Measurements from ENCODE around the gene DLGAP1.

The DLGAP1 gene

DNA sequence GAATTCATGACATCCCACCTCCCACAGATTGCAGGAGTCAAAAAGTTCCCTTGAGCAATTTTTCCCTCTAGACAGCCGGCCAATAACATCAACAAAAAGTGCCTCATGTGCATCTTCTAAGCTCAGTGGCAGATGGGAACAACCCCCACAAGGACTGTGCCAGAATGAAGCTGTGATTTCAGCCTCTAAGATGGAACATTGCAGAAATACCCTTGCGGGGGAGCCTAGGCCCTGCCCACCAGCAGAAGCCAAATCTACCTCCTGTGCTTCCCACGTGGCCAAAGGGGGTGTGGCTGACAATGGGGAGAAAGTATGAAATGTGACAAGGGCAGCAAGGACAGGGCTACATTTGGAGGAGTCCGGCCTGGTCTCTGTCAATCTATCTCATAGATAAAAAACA lies 522.8 kb downstream of the DLGAP1 start:
- no peak overlapping the region for H3K4me3 ChIP-seq (ENCODE audit: low read length)
- no peak overlapping the region for H3K9ac ChIP-seq (ENCODE audit: low read length)
- no peaks in the 10 kb centered on the region for H3K79me2 ChIP-seq (ENCODE audit: low read length)
- no peaks in the 10 kb centered on the region for H3K36me3 ChIP-seq (replicated peaks; ENCODE audit: low read depth, low read length)
- TF ChIP-seq, protein P1, sequence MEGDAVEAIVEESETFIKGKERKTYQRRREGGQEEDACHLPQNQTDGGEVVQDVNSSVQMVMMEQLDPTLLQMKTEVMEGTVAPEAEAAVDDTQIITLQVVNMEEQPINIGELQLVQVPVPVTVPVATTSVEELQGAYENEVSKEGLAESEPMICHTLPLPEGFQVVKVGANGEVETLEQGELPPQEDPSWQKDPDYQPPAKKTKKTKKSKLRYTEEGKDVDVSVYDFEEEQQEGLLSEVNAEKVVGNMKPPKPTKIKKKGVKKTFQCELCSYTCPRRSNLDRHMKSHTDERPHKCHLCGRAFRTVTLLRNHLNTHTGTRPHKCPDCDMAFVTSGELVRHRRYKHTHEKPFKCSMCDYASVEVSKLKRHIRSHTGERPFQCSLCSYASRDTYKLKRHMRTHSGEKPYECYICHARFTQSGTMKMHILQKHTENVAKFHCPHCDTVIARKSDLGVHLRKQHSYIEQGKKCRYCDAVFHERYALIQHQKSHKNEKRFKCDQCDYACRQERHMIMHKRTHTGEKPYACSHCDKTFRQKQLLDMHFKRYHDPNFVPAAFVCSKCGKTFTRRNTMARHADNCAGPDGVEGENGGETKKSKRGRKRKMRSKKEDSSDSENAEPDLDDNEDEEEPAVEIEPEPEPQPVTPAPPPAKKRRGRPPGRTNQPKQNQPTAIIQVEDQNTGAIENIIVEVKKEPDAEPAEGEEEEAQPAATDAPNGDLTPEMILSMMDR (IDR thresholded peaks at IDR 0.05; ENCODE audit: low read depth, low read length), result no peak
- TF ChIP-seq EZH2phosphoT487 (IDR thresholded peaks at IDR 0.05; ENCODE audit: low read depth), result no peak
- no peaks in the 10 kb centered on the region for H3K9me3 ChIP-seq (ENCODE audit: insufficient read depth, low read length)
- H4K20me1 ChIP-seq (ENCODE audit: insufficient read depth, low read length), result no peaks in the 10 kb centered on the region
- no peaks in the 10 kb centered on the region for H3K4me1 ChIP-seq (ENCODE audit: low read length)
- no peak overlapping the region for H3K4me2 ChIP-seq (ENCODE audit: low read length)
- no peak overlapping the region for H3K27ac ChIP-seq (ENCODE audit: low read length)
- H2AFZ ChIP-seq (ENCODE audit: low read depth, low read length), result no peak overlapping the region
- no peaks in the 10 kb centered on the region for H3K27me3 ChIP-seq (ENCODE audit: low read depth, low read length)

DNA sequence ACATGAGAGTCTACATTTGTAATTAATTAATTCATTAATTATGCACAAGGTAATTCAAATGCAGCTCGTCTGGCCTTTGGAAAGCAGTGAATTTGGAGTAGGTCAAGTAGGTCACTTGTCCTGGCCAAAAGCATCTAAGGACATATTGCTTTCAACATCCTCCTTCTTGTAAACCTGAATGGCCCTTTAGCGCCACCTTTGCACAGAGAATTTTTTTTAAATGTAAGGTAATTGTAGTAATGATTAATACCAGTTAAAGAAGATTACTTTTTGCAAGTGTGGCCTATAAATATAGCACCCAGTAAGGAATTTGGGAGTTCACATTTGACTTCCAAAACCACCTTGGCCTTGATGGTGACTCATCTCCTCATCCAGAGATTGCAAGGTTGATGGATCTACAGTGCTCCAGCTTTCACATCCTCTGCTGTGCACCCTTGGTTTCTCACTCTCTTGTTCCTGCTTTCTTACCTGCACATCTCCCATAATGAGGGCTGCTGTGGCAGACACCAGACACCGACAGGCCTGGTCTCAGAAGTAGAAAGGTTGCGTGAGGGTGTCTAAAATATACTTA lies 523.5 kb downstream of the DLGAP1 start:
- Histone ChIP-seq H3K36me3 (replicated peaks; ENCODE audit: low read depth, low read length) (no peaks in the 10 kb centered on the region), H2AFZ (ENCODE audit: low read depth, low read length) (no peak overlapping the region), H3K4me2 (ENCODE audit: low read length) (no peak overlapping the region), H3K4me1 (ENCODE audit: low read length) (no peaks in the 10 kb centered on the region), H4K20me1 (ENCODE audit: insufficient read depth, low read length) (no peaks in the 10 kb centered on the region), H3K27me3 (ENCODE audit: low read depth, low read length) (no peaks in the 10 kb centered on the region), H3K9ac (ENCODE audit: low read length) (no peak overlapping the region), H3K27ac (ENCODE audit: low read length) (no peak overlapping the region), H3K4me3 (ENCODE audit: low read length) (no peak overlapping the region), H3K9me3 (ENCODE audit: insufficient read depth, low read length) (no peaks in the 10 kb centered on the region), H3K79me2 (ENCODE audit: low read length) (no peaks in the 10 kb centered on the region)
- TF ChIP-seq, protein P1 (IDR thresholded peaks at IDR 0.05; ENCODE audit: low read depth, low read length), result peak; percentile 9; the same call in 1 of the 2 replicates
- no peak for TF ChIP-seq EZH2phosphoT487 (IDR thresholded peaks at IDR 0.05; ENCODE audit: low read depth)

DNA sequence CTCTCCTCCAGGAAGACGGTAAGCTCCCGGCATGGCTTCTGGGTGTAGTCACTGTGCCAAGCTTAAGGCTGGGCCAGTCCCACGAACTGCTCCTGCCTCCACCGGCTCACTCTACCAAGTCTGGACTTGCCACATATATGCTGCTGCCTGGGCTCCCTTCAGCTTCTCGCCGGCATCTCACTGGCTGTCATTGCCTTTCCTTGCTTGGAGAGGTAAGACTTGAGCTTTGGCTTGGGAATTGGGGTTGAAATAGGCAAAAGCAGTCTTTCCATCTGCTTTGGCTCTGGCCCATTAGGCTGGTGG lies 524.1 kb downstream of the DLGAP1 start:
- H3K27me3 ChIP-seq (ENCODE audit: low read depth, low read length), result no peaks in the 10 kb centered on the region
- TF ChIP-seq EZH2phosphoT487 (IDR thresholded peaks at IDR 0.05; ENCODE audit: low read depth), result no peak
- TF ChIP-seq, protein P1 (IDR thresholded peaks at IDR 0.05; ENCODE audit: low read depth, low read length), result no peak
- H3K79me2 ChIP-seq (ENCODE audit: low read length), result no peaks in the 10 kb centered on the region
- no peak overlapping the region for H3K27ac ChIP-seq (ENCODE audit: low read length)
- H2AFZ ChIP-seq (ENCODE audit: low read depth, low read length), result no peak overlapping the region
- no peak overlapping the region for H3K4me3 ChIP-seq (ENCODE audit: low read length)
- H3K4me2 ChIP-seq (ENCODE audit: low read length), result no peak overlapping the region
- no peak overlapping the region for H3K9ac ChIP-seq (ENCODE audit: low read length)
- no peaks in the 10 kb centered on the region for H3K4me1 ChIP-seq (ENCODE audit: low read length)
- H3K36me3 ChIP-seq (replicated peaks; ENCODE audit: low read depth, low read length), result no peaks in the 10 kb centered on the region
- H4K20me1 ChIP-seq (ENCODE audit: insufficient read depth, low read length), result no peaks in the 10 kb centered on the region
- H3K9me3 ChIP-seq (ENCODE audit: insufficient read depth, low read length), result no peaks in the 10 kb centered on the region

DNA sequence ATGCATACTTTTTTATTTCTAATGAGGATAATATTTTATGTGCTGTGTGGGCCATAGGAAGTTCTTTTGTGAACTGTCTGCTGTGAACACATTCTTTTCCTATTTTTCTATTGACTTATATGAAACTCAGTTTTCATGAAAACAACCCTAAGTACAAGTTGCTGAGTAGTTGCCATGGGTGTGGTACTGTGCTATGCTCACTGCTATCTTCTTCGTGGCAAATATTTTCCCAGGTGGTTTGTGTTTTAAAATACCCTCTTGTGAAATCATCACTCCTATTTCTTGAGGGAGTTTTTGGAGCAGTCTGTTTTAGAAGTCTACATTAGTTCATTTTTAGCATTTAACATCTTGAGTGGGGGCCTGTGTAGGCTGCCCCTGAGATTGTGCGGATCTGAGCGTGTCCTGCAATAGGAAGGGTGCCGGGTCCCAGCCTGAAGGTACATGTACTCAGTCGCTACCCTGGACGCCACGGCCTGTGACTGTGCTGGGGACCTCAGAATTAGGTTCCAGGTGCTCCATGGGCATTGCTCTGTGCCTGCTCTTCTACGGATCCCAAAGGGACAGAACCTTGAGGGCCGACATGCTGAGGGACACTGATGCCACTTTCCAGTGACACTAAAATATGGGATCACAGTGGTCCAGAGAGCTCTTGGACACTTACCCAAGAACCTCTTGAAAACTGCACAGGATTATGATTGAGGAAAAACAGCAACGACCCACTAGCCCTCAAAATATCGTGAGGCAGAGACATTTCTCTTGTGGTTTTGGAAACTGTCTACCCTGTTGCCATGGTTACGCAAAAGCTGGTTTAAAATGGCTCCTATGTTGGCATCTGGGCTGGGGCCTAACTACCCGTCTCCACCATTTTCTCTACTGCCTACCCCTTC lies 524.7 kb downstream of the DLGAP1 start:
- H3K27ac ChIP-seq (ENCODE audit: low read length), result no peak overlapping the region
- no peak overlapping the region for H3K9ac ChIP-seq (ENCODE audit: low read length)
- H3K9me3 ChIP-seq (ENCODE audit: insufficient read depth, low read length), result no peaks in the 10 kb centered on the region
- no peaks in the 10 kb centered on the region for H3K79me2 ChIP-seq (ENCODE audit: low read length)
- no peak for TF ChIP-seq EZH2phosphoT487 (IDR thresholded peaks at IDR 0.05; ENCODE audit: low read depth)
- TF ChIP-seq, protein P1 (IDR thresholded peaks at IDR 0.05; ENCODE audit: low read depth, low read length), result no peak
- H3K36me3 ChIP-seq (replicated peaks; ENCODE audit: low read depth, low read length), result no peaks in the 10 kb centered on the region
- no peaks in the 10 kb centered on the region for H4K20me1 ChIP-seq (ENCODE audit: insufficient read depth, low read length)
- no peaks in the 10 kb centered on the region for H3K27me3 ChIP-seq (ENCODE audit: low read depth, low read length)
- no peak overlapping the region for H3K4me3 ChIP-seq (ENCODE audit: low read length)
- H2AFZ ChIP-seq (ENCODE audit: low read depth, low read length), result no peak overlapping the region
- H3K4me1 ChIP-seq (ENCODE audit: low read length), result no peaks in the 10 kb centered on the region
- no peak overlapping the region for H3K4me2 ChIP-seq (ENCODE audit: low read length)
